ENCODE results near the gene ZNF469. TPM values are rescaled to one million over a fixed set of nuclear protein-coding genes. Genes with fewer than 3 reads are reported as not detected.

Gene ZNF469
- total and polyA plus RNA-seq, 2 donors (not counting 3 experiments of a cell fraction or from before 2014, with no cell fraction given): 0.90 to 5.7 TPM

DNA sequence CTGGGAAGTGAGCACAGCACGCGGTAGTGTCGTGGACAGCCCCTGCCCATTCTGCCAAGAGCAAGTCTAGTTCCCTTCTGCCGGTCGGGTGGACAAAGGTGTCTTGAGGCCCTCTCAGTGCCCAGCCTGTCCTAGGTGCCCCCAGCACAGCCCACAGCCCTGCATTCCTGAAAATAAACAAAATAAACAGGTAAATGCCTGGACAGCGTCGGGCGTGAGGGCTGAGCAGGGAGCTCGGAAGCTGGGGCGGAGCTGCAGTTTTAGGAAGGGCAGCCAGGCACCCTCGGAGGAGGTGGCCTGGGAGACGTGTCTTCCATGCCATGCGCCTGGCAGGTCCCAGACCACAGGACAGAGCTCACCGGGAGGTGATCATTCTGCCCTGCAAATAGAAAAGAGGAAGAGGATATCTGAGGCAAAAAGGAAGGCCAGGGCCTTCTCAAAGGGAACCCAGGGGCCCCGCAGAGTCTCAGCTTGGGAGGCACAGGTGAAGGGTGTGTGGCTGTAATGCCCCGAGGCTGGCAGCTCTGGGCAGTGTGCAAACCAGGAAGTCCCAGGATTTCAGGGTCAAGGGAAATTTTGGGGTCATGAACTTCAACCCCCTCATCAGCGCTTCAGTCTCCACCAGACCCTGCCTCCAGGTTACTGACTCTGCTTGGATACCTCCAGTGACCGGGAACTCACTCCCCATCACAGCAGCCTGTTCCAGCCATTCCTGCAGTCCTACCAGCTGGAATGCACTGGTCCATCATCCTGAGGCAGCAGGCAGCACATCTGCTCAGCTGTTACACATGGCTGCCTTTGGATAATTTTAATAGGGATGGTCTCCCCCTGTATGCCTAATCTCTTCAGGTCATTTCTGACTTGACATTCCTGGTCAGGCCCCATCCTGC lies 1.7 kb downstream of the ZNF469 start:
- Histone ChIP-seq H3K4me1 (ENCODE audit: control insufficient read depth, extremely low read depth, insufficient read depth, low read length) (no peaks in the 10 kb centered on the region), H3K9me1 (replicated peaks; ENCODE audit: control insufficient read depth, extremely low read depth, insufficient read depth, low read length) (no peaks in the 10 kb centered on the region), H3K36me3 (ENCODE audit: control insufficient read depth in 2 of 2, extremely low read depth in 1 of 2, insufficient read depth in 2 of 2, low read length in 2 of 2) (no peaks in the 10 kb centered on the region), H4K20me1 (replicated peaks; ENCODE audit: control insufficient read depth, extremely low read depth, insufficient read depth, low read length) (no peaks in the 10 kb centered on the region), H3K9ac (replicated peaks; ENCODE audit: extremely low read depth, insufficient read depth, low read length) (no peak overlapping the region), H3K79me2 (ENCODE audit: control insufficient read depth, insufficient read depth, low read length) (no peaks in the 10 kb centered on the region), H3K4me2 (ENCODE audit: insufficient read depth, low read length) (no peak overlapping the region), H3K4me3 (replicated peaks in 1 of 3; ENCODE audit: insufficient read depth in 1 of 3, low read depth in 1 of 3, low read length in 3 of 3) (no peak overlapping the region), H3K9me3 (replicated peaks; ENCODE audit: control insufficient read depth, insufficient read depth, low read length) (no peaks in the 10 kb centered on the region), H2AFZ (ENCODE audit: low read depth, low read length) (peak overlapping the region; percentile 41), H3K27me3 (ENCODE audit: control insufficient read depth in 2 of 2, insufficient read depth in 2 of 2, low read length in 2 of 2) (peaks cover 7 to 9% of the 10 kb centered on the region in 2 experiments), H3K27ac (ENCODE audit: insufficient read depth, low read depth, low read length) (no peak overlapping the region)
- intact Hi-C loops (cut with micrococcal nuclease): loop anchor here (5.0 kb wide), 1 partner anchor 192 kb away; no protein-coding TSS in a partner anchor
- no TSS peak for BruUV-seq (replicated peaks)
- TF ChIP-seq POLR2AphosphoS5 (IDR thresholded peaks at IDR 0.05; ENCODE audit: insufficient read depth, low read depth, low read length): no peak
- no peak for TF ChIP-seq MYC (IDR thresholded peaks at IDR 0.05; ENCODE audit: low read depth, low read length)
- TF ChIP-seq, protein P1, sequence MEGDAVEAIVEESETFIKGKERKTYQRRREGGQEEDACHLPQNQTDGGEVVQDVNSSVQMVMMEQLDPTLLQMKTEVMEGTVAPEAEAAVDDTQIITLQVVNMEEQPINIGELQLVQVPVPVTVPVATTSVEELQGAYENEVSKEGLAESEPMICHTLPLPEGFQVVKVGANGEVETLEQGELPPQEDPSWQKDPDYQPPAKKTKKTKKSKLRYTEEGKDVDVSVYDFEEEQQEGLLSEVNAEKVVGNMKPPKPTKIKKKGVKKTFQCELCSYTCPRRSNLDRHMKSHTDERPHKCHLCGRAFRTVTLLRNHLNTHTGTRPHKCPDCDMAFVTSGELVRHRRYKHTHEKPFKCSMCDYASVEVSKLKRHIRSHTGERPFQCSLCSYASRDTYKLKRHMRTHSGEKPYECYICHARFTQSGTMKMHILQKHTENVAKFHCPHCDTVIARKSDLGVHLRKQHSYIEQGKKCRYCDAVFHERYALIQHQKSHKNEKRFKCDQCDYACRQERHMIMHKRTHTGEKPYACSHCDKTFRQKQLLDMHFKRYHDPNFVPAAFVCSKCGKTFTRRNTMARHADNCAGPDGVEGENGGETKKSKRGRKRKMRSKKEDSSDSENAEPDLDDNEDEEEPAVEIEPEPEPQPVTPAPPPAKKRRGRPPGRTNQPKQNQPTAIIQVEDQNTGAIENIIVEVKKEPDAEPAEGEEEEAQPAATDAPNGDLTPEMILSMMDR (IDR thresholded peaks at IDR 0.05; ENCODE audit: extremely low read depth in 1 of 2, insufficient read depth in 1 of 2, low read depth in 1 of 2, low read length in 2 of 2): no peak
- no peak for TF ChIP-seq POLR2A (IDR thresholded peaks at IDR 0.05; ENCODE audit: low read depth, low read length)
- no peak for TF ChIP-seq JUN (IDR thresholded peaks at IDR 0.05; ENCODE audit: borderline replicate concordance, insufficient read depth, insufficient read length, low read depth)
- no peak for TF ChIP-seq GATA2 (IDR thresholded peaks at IDR 0.05; ENCODE audit: insufficient read depth, insufficient read length, low read depth, low read length)
- TF ChIP-seq, protein P2, sequence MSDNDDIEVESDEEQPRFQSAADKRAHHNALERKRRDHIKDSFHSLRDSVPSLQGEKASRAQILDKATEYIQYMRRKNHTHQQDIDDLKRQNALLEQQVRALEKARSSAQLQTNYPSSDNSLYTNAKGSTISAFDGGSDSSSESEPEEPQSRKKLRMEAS (IDR thresholded peaks at IDR 0.05; ENCODE audit: insufficient read depth, insufficient read length): no peak
- no peak for TF ChIP-seq EZH2 (IDR thresholded peaks at IDR 0.05; ENCODE audit: borderline replicate concordance, low read depth, low read length, severe bottlenecking)
- TF ChIP-seq FOS (IDR thresholded peaks at IDR 0.05; ENCODE audit: borderline replicate concordance, insufficient read depth, low read length): no peak
- FAIRE-seq: no peak
- dilution Hi-C loops (cut with MboI; ENCODE audit: extremely low pct_ligation_motif_present, low sequenced_read_pairs): no loop called here
- DNase-seq (ENCODE audit: low read depth, low spot score): no peak
- POLR2A ChIA-PET: no interaction called here
- CTCF ChIA-PET: interaction anchor here (0.8 kb wide), 1 partner anchor 8 kb away, joined by 4 read pairs; no protein-coding TSS in a partner anchor
